NCI-H526 treated with DMSO at 0.1 percent for 48 hours (cell line): Measurements from ENCODE around the gene CDH4.

Experiments used
- DNase-seq: peaks from one replicate; lab custom pipeline; 2025; lab: John Stamatoyannopoulos, UW

Gene CDH4

GRCh38 chr20:61493798-61494305 lies 241.8 kb downstream of the CDH4 start:
- no peak for DNase-seq

GRCh38 chr20:61494763-61495575 lies 242.9 kb downstream of the CDH4 start:
- DNase-seq: no peak

GRCh38 chr20:61497029-61497627 lies 245.1 kb downstream of the CDH4 start:
- no peak for DNase-seq

GRCh38 chr20:61499859-61500554 lies 247.9 kb downstream of the CDH4 start:
- DNase-seq: peak; percentile 54

- DNase-seq: no peak
Measured at GRCh38 chr20:61500791-61501321, 248.8 kb downstream of the CDH4 start.

GRCh38 chr20:61502433-61502832 lies 250.4 kb downstream of the CDH4 start:
- no peak for DNase-seq

GRCh38 chr20:61503106-61503505 lies 251.0 kb downstream of the CDH4 start:
- DNase-seq: no peak

- DNase-seq: no peak
Measured at GRCh38 chr20:61505508-61505907, 253.4 kb downstream of the CDH4 start.

GRCh38 chr20:61507778-61508177 lies 255.7 kb downstream of the CDH4 start:
- DNase-seq: no peak

- no peak for DNase-seq
Measured at GRCh38 chr20:61508301-61509096, 256.4 kb downstream of the CDH4 start.

- no peak for DNase-seq
Measured at GRCh38 chr20:61510778-61511330, 258.8 kb downstream of the CDH4 start.

GRCh38 chr20:61512475-61512874 lies 260.4 kb downstream of the CDH4 start:
- DNase-seq: no peak

GRCh38 chr20:61513124-61514017 lies 261.3 kb downstream of the CDH4 start:
- no peak for DNase-seq

GRCh38 chr20:61514018-61514365 lies 261.9 kb downstream of the CDH4 start:
- no peak for DNase-seq

GRCh38 chr20:61514396-61514795 lies 262.3 kb downstream of the CDH4 start:
- DNase-seq: no peak

- no peak for DNase-seq
Measured at GRCh38 chr20:61514805-61515505, 262.9 kb downstream of the CDH4 start.

GRCh38 chr20:61515922-61516321 lies 263.9 kb downstream of the CDH4 start:
- DNase-seq: no peak

GRCh38 chr20:61516346-61517208 lies 264.5 kb downstream of the CDH4 start:
- no peak for DNase-seq

- DNase-seq: no peak
Measured at GRCh38 chr20:61517419-61517818, 265.4 kb downstream of the CDH4 start.
